Activated CD4-positive, alpha-beta T cell treated with anti-CD3 and anti-CD28 coated beads, Interleukin-10, Interleukin-2, amounts not matched to agents 100 ng/mL and 50 ng/mL, durations not matched to agents 16 hours and 8 hours (primary cell): ENCODE data around the gene ADPRH.
A peak's percentile ranks its signal among the peaks of the same experiment; 100 is the strongest.

Source experiments
- DNase-seq: peaks from one replicate; pipeline ENCODE4 v3.0.0-alpha.2; 2020

ADPRH gene

GRCh38 chr3:119598410-119599098 is 19.3 kb downstream of the ADPRH start:
- peak; percentile 29 for DNase-seq

- DNase-seq: no peak
These were observed 20.4 kb downstream of the ADPRH start for GRCh38 chr3:119599558-119600174.

GRCh38 chr3:119600732-119601131 is 21.4 kb downstream of the ADPRH start:
- peak; percentile 56 for DNase-seq

DNA sequence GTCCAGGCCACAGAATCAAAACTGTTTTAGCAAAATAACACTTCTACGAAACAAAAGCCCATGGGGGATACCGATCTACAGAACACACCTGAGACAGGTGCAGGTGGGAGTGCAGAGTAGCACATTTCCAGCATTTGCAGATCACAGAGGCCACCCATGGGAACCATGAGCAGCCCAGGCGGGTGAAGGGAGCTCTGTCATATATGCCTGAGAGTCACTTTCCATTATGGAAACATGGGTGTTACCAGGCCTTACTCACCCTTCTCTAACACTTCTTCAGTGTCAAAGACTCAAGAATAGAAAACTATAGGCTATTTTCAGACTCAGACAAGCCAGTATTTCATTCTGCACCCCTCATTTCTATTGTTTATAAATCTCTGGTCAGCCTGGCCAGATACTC is 21.9 kb downstream of the ADPRH start:
- no peak for DNase-seq

- no peak for DNase-seq
These were observed 23.4 kb downstream of the ADPRH start for GRCh38 chr3:119602676-119603075.

GRCh38 chr3:119604878-119605277 is 25.6 kb downstream of the ADPRH start:
- DNase-seq: peak; percentile 38

- DNase-seq: no peak
These were observed 29.2 kb downstream of the ADPRH start for GRCh38 chr3:119608405-119609000.

GRCh38 chr3:119609301-119609700 is 30.0 kb downstream of the ADPRH start:
- DNase-seq: no peak

GRCh38 chr3:119611664-119612063 is 32.4 kb downstream of the ADPRH start:
- no peak for DNase-seq

DNA sequence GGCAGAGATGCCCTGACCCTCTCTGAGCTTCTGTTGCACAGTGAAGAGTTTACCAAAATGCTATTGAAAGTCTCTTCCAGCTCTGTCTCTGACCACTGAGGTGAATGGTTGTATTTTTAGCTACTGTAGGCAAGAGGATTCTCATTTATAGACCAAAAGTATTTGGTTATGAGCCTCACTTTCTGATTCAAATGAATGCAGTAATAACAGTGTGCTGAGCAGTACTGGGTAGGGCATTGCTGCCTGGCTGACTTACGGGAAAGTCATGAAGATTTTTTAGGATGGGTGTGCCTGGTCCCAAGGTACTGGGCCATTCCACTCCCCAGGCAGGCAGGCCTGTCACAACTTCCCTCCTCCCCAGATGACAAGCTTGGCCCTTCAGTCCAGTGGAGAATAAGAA is 33.9 kb downstream of the ADPRH start:
- DNase-seq: no peak

- DNase-seq: no peak
These were observed 34.6 kb downstream of the ADPRH start for GRCh38 chr3:119613872-119614271.

DNA sequence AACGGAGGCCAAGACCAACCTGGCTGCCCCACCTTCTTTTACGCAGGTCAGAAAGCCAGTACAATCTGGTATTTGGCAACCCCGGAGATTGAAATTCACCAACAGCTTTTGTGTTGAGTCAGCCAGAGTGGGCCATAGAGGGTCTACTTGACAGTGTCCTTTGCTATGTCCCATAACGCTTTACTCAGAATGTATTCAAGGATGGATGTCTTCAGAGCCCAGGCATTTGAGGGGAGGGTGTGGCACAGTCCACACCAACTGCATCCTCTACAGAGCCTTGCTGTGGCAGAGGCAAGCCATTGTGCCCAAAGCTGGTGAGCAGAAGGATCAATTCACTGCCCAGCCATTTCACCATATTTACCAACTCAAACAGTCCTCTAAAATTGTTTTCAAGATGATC is 36.8 kb downstream of the ADPRH start:
- no peak for DNase-seq

DNA sequence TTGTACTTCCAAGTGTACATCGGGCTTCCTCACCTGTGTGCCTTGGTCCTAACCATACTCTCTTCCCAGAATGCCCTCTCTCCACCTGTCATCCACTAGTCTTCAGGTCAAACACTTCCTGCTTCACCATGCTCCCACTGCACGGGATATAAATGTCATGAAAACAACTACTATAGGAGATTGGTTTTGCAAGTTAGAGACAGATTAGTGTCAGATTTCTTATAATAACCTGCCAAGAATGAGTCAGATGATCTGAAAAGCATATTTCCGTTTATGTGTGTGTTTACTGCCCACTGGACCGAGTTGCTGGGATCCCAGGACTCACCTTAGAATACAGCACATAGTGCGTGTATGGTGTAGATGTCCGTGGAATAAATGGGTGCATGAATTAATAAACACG is 39.8 kb downstream of the ADPRH start:
- DNase-seq: no peak

DNA sequence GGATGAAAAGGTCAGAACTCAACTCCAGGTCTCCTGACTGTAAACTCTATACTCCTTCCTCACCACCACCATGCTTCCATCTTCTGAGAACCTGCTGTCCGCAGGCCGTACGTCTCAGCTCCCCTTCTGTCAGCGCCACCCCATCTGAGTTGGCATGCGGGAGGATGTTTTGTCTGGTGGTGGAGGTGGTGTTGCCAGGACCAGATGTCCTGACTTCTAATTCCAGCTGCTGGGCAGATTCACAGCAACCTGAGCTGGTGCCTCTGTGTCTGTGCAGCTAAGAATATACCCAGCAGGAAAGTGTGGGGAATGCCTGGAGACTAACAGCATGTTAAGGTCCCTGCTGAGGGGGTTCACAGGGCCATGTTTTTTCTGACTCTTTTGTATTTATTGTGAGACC is 41.6 kb downstream of the ADPRH start:
- DNase-seq: no peak

- no peak for DNase-seq
These were observed 44.9 kb downstream of the ADPRH start for GRCh38 chr3:119624002-119624720.

DNA sequence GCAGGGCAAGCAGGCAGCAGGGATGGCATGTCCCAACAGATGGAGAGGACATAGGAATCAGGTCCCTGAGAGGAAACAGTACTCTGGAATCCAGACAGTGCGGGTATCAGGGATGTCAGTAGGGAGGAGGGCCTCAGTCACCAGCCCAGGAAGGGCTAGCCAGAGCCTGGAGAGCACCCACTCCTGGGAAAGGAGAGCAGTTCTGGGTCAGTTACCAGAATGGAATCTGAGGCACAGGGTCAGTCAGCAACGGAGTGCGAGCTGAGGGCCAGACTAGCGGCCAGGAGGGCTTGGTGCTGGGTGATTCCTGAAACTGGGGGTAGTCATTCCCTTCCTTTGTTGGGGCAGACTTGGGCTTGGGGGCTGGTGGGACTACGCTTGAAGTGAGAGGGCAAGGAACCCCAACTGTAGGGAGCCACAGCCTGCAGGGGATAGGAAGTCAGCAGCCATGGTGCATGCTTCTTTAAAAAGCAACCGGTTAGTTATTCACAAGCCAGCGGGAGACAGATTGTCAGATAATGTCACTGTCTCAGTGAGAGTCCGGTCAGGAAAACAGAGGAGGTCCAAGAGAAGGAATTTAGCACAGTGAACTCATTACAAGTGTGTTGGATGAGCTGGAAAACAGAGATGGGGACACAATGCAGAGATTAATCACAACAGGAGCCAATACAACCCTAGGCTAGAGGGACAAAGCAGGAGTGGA is 46.3 kb downstream of the ADPRH start:
- DNase-seq: no peak

DNA sequence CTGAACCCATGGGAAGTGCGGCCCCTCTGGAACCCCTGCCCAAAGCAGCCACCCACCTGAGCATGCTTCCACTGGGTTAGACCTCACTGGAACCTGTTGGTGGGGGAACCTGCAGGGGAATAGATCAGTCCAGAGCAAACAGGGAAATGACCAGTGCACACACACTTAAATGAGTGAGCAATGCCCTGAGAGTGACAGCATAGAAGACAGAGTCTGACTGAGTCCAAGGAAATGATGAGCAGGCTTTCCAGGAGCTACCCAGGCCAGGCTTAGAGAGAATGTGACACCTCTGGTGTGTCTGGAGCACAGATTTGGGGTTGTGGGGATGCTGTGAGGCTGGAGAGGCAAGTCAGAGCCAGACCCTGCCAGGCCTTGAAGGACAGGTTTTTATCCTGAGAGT is 46.9 kb downstream of the ADPRH start:
- no peak for DNase-seq

GRCh38 chr3:119627461-119627860 is 48.2 kb downstream of the ADPRH start:
- DNase-seq: peak; percentile 60

- DNase-seq: peak; percentile 67
These were observed 49.1 kb downstream of the ADPRH start for GRCh38 chr3:119628390-119628789.

DNA sequence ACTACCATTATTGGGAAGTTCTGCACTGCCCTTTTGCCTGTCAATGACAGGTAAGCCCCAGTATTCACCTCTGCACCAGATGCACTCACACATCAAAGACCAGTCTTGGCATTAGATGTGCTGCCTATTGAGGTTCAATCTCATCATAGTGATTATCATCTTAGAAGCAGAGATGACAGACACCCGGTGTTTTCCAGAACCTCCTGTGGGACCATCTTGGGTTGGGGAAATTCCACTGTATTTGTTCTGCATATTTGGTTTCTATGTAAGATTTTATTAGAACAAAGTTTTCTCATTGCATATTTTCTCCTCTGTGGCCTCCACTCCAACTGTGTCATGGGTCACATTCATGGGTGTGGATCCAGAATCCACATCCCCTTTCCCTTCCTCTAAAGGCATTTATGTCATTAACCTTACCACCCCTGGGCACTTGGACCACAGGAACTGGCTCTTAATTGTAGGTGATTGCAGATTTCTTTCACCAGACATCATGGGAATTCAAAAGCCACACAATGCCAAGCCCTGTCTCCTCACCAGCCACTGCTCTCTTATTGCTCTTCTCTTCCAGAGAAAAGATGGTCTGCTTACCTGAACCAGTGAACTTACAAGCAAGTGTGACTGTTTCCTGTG is 49.6 kb downstream of the ADPRH start:
- peak; percentile 9 for DNase-seq

DNA sequence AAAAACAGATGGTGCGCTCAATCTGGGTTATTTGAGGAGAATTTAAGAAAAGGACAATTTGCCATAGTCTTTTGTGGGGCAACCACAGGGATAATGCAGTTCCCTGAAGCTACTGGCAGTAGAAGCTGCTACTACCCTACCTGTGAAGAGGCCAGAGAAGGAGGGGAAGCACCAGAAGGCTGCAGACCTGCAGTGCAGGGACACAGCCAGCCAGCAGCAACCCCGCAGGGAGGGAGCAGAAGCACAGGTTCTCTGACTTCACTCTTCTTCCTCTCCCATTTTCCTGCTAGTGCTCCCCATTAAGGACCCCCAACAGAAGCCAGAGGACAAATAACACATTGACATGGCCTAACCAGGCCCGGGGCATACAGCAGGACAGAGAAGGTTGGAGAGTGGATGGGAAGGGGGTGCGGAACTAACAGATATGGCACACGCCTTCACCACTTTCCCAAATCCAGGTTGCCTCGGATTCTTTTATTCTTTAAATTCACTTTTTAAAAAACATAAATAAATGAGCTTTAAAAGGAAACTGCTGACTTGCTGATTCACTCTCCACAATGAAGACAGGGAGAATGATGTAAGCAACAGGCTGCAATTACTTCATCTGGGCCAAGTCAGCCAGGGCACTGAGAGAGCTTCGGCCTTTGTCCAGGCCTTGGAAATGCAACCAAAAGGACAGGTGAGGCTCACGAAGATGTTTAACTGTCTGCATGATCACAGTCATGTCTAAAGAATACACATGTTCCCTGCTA is 51.0 kb downstream of the ADPRH start:
- DNase-seq: peak; percentile 26

GRCh38 chr3:119630880-119631329 is 51.6 kb downstream of the ADPRH start:
- no peak for DNase-seq
